ENCODE results near the gene CTSA.

CTSA gene

GRCh38 chr20:45938727-45939438, 47.7 kb downstream of the CTSA start:
- no peak for DNase-seq (ENCODE audit: low spot score)

- DNase-seq (ENCODE audit: low spot score): no peak
Measured at GRCh38 chr20:45940053-45940452, 48.9 kb downstream of the CTSA start.

GRCh38 chr20:45940469-45940868, 49.3 kb downstream of the CTSA start:
- no peak for DNase-seq (ENCODE audit: low spot score)

GRCh38 chr20:45943613-45944012, 52.5 kb downstream of the CTSA start:
- no peak for DNase-seq (ENCODE audit: low spot score)

- peak; percentile 54 for DNase-seq (ENCODE audit: low spot score)
Measured at GRCh38 chr20:45944151-45944964, 53.2 kb downstream of the CTSA start.

- DNase-seq (ENCODE audit: low spot score): no peak
Measured at GRCh38 chr20:45944965-45945677, 54.0 kb downstream of the CTSA start.

- DNase-seq (ENCODE audit: low spot score): no peak
Measured at GRCh38 chr20:45945678-45946148, 54.6 kb downstream of the CTSA start.

GRCh38 chr20:45946149-45946970, 55.2 kb downstream of the CTSA start:
- DNase-seq (ENCODE audit: low spot score): no peak

GRCh38 chr20:45947110-45947866, 56.2 kb downstream of the CTSA start:
- DNase-seq (ENCODE audit: low spot score): no peak

GRCh38 chr20:45948261-45948733, 57.2 kb downstream of the CTSA start:
- no peak for DNase-seq (ENCODE audit: low spot score)
